GM23248 (cell line): ENCODE measurements around the gene GFPT1.

Experiments used
- EZH2 ChIP-seq: fragments of 200-600 bp; sonication (generic); IDR thresholded peaks from 2 replicates; pipeline ENCODE4 v1.6.1; 2018; ENCODE audit warnings: antibody characterized with exemption, mild to moderate bottlenecking; ENCODE audit not compliant: insufficient read depth, poor library complexity, severe bottlenecking
- EZH2phosphoT487 ChIP-seq: fragments of 200-600 bp; sonication (generic); IDR thresholded peaks from 2 replicates; pipeline ENCODE4 v1.6.1; 2018; ENCODE audit warnings: antibody characterized with exemption, moderate library complexity, mild to moderate bottlenecking, low read depth; ENCODE audit not compliant: insufficient read depth

DNA sequence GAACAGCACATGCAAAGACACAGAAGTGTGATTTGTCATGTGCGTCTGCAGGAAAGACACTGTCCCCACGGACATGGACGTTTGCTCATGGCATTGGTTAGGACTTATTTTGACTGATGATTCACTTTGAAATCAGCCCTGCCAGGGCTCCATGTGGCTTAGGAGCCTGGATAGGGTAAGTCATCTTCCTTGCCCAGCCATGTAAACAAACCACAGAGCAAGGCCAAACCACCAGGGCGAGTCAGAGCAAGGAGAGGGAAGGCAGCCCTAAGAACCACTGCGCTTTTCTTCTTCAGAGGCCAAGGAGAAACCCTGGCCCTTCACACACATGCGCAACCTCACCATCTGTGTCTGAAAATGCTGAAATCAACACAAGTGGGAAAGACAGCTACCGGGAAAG lies 88.8 kb downstream of the GFPT1 start:
- no peak for TF ChIP-seq EZH2phosphoT487
- TF ChIP-seq EZH2 = no peak
